Hepatic stellate cell (primary cell): Measurements from ENCODE around the gene ABCB6.
"Not testable (repeated sequence)": the region's sequence is repeated elsewhere in the genome, so short reads cannot be mapped to it uniquely, and the experiment has no call there.

Source experiments
- DNase-seq: peaks from one replicate; pipeline ENCODE4 v3.0.0; 2011; ENCODE audit warnings: low spot score

ABCB6 gene

GRCh38 chr2:219213486-219214071 lies 5.2 kb downstream of the ABCB6 start:
- DNase-seq = no peak

GRCh38 chr2:219213026-219213415 lies 5.7 kb downstream of the ABCB6 start:
- DNase-seq = no peak

- no peak for DNase-seq
Observed at GRCh38 chr2:219210886-219211362, 7.8 kb downstream of the ABCB6 start.

- no peak for DNase-seq
Observed at GRCh38 chr2:219210196-219210885, 8.4 kb downstream of the ABCB6 start.

- DNase-seq = no peak
Observed at GRCh38 chr2:219209236-219210195, 9.2 kb downstream of the ABCB6 start.

- DNase-seq = peak; percentile 83
Observed at GRCh38 chr2:219207884-219208740, 10.6 kb downstream of the ABCB6 start.

- DNase-seq = peak; percentile 31
Observed at GRCh38 chr2:219207134-219207883, 11.4 kb downstream of the ABCB6 start.

- peak; percentile 98 for DNase-seq
Observed at GRCh38 chr2:219206328-219207133, 12.2 kb downstream of the ABCB6 start, which contains the start of gene ZFAND2B. Gene ZFAND2B (plus strand): TSS chr2:219206782. CDS start chr2:219206988, 206 bp downstream.

GRCh38 chr2:219205981-219206327 lies 12.8 kb downstream of the ABCB6 start:
- no peak for DNase-seq

- DNase-seq = no peak
Observed at GRCh38 chr2:219205165-219205538, 13.6 kb downstream of the ABCB6 start.

GRCh38 chr2:219204425-219205164 lies 14.2 kb downstream of the ABCB6 start:
- no peak for DNase-seq

GRCh38 chr2:219201331-219201730 lies 17.4 kb downstream of the ABCB6 start:
- DNase-seq = not testable (repeated sequence)

GRCh38 chr2:219200502-219201326 lies 18.0 kb downstream of the ABCB6 start:
- DNase-seq = not testable (repeated sequence)

- no peak for DNase-seq
Observed at GRCh38 chr2:219199470-219200211, 19.1 kb downstream of the ABCB6 start.

- no peak for DNase-seq
Observed at GRCh38 chr2:219198974-219199373, 19.8 kb downstream of the ABCB6 start.

- no peak for DNase-seq
Observed at GRCh38 chr2:219197388-219197787, 21.4 kb downstream of the ABCB6 start.

GRCh38 chr2:219186754-219187456 lies 31.9 kb downstream of the ABCB6 start:
- no peak for DNase-seq
